Activated effector memory CD4-positive, alpha-beta T cell treated with anti-CD3 and anti-CD28 coated beads, Interleukin-2, amount 50 U/mL, for 16 hours (primary cell): ENCODE measurements around the gene IL36RN.

ENCODE experiments used
- DNase-seq: peaks from one replicate; pipeline ENCODE4 v3.0.0-alpha.2; 2020

The IL36RN gene

DNA sequence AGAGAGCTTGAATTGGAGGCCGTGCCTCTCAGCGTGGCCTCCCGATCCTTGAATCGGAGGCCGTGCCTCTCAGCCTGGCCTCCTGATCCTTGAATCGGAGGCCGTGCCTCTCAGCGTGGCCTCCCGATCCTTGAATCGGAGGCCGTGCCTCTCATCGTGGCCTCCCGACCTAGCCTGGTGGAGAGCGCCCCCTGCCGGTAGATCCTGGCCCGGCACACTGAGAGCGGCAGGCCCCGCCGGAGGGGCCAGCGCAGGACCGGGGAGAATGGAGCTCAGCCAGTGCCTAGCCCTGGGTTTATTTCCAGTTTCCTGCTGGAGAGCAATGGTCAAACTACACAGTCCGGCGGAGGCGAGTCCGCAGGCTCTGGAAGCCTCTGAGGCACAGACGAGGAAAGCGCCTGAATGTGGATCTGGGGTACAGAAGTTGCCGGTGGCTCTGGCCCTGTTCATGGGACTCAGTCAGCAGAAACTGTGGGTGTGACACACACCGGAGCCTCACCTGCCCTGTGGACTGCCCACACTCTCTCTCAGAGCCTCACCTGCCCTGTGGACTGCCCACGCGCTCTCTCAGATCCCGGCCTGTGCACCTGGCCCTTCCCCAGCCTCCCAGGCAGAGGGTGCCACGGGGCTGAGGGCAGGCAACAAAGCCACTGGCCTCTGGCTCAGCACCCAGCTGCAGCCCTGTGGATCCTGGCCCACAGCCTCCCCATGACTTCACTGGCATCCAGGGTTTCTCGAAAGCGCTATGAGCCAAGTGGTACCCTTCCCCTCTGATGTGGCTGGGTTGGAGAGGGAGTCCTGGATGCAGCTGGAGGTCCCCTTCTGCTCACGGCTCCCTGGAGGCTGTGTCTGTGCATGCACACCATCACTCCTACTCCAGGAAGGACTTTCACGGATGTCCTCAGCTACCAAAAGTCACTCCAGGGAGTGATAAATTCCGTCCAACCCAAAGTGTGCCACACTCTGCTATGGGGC lies 7.8 kb upstream of the IL36RN start:
- DNase-seq = no peak

DNA sequence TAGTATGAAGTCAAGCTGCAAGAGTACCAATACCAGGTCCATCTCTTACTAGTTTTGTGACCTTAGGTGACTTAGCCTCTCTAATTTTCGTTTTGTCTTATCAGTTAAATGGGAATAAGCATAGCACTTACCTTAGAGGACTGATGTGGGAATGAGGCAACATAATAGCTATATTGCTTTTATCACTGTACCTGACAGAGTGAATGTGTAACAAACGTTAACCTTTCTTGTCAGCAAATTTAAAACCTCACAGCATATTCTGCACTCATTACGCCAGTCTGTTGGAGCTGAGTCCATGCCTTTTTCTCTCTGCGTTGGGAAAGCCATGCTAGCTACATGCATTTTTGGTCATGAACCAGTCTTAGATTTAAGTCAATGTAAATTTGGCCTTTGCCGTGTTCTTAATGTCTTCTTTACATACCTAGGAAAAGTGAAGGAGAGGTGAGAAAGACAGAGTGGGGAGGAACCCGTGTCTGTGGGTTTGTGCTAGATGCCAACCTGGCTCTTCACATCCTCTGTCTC lies 6.5 kb upstream of the IL36RN start, which contains the start of gene IL36B:
Gene IL36B, minus strand, starts transcription at position 472 of the 522 bp plus-strand sequence.
- DNase-seq = no peak

DNA sequence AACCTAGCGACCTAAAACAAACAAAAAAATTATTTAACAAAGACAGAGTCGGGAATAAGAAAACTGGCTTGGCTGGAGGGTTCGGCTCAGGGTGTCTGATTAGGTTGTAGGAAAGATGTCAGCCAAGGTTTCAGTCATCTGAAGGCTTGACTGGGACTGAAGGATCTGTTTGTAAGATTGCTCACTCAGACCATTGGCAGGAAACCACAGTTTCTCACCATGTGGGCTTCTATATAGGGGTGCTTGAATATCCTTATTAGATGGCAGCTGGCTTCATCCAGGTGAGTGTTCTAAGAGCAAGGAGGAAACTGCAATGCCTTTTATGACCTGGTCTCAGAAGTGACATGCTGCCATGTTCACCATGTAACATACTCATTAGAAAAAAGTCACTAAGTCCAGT lies 5.3 kb upstream of the IL36RN start:
- no peak for DNase-seq

DNA sequence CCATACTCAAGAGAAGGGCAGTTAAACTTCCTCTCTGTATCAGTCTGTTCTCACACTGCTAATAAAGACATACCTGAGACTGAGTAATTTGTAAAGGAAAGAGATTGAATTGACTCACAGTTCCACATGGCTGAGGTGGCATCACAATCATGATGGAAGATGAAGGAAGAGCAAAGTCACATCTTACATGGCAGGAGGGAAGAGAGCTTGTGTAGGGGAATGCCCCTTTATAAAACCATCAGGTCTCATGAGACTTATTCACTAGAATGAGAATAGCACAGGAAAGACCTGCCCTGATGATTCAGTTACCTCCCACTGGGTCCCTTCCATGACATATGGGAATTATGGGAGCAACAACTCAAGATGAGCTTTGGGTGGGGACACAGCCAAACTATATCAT lies 4.9 kb upstream of the IL36RN start:
- no peak for DNase-seq

DNA sequence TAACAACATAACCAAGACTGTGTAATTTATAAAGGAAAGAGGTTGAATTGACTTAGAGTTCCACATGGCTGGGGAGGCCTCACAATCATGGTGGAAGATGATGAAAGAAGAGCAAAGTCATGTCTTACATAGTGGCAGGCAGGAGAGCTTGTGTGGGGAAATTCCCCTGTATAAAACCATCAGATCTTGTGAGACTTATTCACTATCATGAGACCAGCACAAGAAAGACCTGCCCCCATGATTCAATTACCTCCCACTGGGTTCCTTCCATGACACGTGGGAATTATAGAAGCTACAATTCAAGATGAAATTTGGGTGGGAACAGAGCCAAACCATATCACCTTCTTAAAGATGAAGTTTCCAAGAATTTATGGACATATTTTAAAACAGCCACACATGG lies 2.5 kb upstream of the IL36RN start:
- DNase-seq = no peak

DNA sequence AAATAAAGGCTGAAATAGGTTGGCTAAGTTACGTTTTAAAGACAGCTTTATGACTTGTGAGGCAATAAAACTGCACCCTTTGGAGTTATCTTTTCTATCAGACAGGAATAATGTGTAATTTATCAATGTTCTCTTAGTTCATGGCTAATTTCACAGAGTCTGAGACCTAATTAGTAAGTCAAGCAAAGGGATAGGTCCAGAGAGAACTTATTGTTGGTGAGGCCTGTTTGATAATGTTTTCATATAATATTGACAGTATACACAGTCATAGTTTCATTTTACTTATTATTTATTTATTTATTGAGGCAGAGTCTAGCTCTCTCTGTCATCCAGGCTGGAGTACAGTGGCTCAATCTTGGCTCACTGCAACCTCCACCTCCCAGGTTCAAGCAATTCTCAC lies 1.9 kb upstream of the IL36RN start:
- no peak for DNase-seq

DNA sequence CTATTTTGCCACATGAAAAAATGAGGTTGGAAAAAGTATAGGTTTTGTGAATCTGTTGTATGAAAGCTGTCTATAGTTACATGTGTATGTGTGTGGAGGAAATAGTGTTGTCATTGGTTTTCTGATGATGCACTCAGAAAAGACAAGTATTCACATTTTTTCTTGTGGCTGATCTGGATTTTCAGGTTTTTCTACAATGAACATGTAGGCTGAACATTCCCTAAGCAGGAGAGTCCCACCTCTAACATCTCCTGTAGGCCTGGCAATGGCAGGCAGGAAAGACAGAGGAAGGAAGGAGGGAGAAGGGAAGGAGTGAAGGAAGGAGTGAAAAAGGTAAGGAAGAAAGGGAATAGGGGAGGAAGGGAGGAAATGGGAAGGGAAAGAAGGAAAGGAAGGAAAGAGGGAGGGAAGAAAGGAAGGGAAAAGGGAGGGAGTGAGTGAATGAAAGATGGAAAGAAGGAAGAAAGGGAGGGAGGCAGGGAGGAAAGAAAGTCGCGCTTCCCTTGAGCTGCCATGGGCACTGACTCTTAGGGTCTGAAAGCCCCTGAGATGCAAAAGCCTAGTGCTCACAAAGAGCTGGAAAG lies 495 bp upstream of the IL36RN start:
- no peak for DNase-seq

DNA sequence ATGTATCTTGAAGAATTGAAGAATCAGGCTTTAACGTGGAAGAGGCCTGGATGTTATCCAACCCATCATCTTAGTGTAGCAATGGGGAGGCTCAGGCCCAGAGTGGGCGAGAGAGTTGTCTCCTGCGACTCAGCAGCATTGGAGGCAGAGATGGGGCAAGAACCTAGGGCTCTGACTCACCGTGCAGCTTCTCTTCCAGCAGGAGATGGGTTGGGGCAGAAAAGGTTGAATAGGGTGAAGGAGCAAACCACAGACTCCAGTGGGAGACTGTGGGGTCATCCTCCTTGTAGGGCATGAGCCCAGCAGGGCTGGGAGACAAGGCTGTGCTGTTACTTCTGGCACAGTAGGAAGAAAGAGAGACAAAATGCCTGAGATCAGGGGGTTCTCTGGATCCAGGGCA lies 1.4 kb downstream of the IL36RN start:
- DNase-seq = no peak

DNA sequence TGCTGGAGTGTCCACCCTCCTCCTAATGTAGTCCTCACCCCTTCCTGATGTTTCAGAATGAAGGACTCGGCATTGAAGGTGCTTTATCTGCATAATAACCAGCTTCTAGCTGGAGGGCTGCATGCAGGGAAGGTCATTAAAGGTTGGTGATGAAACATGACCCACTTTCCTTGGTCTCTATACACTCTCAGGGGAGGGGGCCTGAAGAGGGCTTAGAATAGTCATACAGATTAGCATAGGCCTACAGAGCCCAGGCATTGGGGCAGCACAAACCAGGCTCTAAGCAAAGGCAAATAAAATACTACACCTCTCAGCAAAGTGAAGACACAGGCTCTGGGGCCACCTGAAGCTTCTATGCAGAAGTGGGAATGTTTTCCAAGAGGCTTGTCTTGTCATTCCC lies 1.8 kb downstream of the IL36RN start:
- DNase-seq = no peak

DNA sequence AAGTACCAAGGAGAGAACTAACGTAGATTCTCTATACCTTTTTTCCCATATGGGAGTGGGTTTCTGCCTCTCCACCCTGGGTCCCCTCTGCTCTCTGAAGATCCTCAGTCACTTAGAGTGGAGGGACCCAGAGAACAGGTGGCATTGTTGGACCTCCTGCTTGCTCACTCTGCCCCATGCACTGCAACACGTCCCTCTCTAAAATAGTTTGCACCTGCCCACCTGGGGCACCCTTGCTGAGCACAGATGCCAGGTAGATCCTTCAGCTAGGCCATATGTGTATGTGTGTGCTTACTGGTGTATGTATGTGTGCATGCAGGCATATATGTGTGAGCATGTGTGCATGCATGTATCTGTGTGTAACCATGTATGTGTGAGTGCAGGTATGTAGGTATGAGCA lies 2.2 kb downstream of the IL36RN start:
- DNase-seq = no peak

DNA sequence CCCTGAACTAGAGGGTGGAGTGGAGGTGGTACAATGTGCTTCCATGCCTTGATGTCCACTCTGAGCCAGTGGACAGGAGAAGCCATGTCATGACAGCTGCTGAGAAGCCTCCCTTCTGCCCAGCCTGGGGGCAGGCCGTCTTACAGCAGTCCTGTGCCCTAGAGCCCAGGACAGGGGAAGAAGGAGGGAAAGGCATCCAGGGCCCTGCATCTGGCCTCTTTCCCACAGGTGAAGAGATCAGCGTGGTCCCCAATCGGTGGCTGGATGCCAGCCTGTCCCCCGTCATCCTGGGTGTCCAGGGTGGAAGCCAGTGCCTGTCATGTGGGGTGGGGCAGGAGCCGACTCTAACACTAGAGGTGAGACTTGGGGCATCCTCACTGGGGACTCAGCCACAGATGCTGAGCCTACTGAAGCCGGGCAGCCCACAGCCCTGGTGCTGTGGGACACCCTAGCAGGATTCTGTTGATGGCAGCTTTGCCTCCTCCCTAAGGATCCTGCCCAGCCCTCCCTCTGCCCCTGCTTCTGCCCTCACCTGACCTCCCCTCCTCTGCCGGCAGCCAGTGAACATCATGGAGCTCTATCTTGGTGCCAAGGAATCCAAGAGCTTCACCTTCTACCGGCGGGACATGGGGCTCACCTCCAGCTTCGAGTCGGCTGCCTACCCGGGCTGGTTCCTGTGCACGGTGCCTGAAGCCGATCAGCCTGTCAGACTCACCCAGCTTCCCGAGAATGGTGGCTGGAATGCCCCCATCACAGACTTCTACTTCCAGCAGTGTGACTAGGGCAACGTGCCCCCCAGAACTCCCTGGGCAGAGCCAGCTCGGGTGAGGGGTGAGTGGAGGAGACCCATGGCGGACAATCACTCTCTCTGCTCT lies 3.1 kb downstream of the IL36RN start:
- DNase-seq = no peak

DNA sequence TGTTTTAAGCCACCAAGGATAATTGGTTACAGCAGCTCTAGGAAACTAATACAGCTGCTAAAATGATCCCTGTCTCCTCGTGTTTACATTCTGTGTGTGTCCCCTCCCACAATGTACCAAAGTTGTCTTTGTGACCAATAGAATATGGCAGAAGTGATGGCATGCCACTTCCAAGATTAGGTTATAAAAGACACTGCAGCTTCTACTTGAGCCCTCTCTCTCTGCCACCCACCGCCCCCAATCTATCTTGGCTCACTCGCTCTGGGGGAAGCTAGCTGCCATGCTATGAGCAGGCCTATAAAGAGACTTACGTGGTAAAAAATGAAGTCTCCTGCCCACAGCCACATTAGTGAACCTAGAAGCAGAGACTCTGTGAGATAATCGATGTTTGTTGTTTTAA lies 5.3 kb downstream of the IL36RN start:
- DNase-seq = no peak

DNA sequence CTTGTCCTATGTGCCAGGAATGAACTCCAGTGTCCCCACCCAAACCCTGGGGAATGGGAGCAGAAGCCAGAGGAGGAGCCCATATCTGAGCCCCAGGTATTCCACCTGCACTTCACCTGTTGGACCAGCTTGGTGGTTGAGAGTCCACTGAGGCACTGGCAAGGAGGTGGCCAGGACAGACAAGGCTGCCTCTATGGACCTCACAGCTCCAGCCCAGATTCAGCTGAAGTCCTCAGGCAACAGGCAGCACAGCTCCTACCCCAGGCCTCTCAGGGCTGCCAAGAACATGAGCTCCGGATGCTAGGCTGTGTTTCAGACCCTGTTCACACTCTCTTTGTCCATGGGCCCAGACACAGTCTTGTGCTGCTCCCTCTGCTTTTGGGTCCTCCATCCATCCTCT lies 5.9 kb downstream of the IL36RN start:
- DNase-seq = no peak

DNA sequence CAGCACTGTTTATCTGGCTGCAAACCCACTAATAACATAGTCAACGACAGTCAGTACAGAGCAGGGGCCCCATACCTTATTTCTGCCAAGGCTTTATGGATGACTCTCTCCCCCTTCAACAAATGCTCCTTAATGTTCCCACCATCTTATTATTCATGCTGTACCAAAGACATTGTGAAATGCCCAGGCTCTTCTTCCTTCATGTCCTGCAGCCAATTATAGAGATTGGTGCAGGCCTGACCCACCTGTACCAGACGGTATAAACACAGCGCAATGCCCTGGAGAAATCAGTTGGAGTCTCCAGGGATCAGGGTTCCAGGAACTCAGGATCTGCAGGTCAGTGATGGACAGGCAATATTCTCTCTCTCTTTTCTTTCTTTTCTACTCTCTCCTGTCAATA lies 8.7 kb downstream of the IL36RN start, which contains the start of gene IL1F10:
Gene IL1F10, plus strand, starts transcription at position 290 of the 400 bp plus-strand sequence. CDS start 4,769 bp downstream, outside the sequence.
- no peak for DNase-seq

DNA sequence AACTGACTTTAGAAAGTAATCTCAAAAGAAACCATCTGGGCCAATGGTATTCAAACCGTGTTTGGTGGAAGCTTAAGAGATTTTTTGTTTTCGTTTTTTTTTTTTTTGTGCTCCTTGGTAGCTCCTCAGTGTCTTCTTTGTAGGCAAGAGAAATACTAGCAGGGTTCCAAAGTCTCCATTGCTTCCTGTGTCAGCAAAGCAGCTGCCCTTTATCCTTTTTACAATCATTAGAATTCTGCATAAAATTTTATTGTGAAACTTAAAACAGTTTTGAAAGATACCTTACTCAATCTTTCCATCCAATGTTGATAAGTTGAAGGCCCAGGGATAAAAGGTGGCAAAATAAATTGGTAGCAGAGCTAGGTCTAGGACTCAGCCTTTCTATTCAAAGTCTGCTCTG lies 9.3 kb downstream of the IL36RN start:
- DNase-seq = no peak

DNA sequence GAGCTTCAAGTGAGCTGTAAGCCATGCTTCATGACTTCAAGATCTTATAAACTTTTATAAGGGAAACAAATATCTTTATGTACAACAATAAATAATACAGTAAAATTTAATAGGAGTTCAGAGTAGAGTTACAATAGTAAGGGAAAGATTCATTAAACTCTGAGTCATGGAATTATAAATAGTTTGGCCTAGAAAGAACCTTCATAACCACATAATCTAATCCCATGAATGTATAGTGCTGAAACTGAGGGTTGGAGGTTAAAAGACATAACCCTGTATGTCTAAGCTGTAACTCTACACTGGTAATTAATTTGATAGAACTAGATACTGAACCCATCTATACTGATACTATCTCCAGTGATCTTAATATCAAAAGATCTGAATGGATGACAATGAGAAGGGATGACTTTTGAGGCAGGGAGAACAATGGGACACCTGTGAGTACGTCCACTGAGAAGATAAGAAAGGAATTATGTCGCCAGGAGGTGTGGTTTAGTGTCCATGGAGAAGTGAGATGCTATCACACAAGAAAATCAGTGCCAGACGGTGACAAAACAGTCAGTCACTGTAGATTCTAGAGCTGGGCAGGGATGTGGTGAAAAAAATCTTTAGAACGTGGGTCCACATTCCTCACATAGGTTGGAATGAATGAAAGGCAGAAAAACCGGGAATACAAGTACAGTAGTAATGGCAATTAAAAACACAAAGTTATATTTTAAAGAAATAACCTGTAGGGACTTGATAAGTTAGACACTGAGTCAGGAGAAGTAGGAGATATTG lies 9.9 kb downstream of the IL36RN start:
- DNase-seq = no peak

DNA sequence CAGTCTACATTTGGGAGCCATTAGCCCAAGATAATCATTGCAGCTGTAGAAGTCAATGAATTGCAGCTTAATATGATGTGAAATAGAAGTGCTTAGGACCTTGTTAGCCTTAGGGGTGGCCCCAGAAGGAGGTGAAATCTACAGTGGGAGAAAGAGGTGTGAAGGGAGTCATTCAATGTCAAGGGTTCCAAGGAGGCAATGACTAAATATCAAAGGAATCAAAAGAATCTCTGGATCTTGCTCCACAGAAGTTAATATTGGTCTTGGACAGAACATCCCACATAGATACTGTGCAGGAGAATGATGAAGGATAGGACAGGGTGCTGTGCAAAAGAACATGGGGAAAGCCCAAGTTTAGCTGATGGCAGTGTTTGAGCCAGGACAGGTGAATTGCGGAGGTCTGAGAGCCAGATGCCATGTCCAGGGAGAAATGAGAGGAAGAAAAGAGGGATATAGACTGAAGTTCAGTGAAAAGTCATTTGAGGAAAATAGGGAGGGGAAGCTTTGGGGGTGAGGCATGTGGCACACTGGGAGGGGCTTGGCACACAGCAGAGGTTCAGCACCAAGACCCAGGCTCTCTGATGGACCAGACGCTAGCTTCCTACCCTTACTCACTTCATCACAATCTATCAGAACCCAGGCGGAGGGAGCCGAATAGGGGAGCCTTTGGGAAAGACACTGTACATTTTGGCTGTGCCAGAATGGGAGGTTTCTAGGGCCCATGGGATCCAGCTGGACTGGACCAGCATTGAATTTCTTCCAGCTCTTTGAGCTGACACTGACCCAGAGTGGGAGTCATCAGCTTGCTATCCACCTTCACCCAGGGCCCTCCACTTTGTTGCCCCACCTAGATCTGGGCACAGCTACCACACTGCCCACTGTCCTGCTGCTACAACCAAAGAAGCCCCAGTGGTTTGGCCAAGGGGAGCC lies 10.9 kb downstream of the IL36RN start:
- no peak for DNase-seq

DNA sequence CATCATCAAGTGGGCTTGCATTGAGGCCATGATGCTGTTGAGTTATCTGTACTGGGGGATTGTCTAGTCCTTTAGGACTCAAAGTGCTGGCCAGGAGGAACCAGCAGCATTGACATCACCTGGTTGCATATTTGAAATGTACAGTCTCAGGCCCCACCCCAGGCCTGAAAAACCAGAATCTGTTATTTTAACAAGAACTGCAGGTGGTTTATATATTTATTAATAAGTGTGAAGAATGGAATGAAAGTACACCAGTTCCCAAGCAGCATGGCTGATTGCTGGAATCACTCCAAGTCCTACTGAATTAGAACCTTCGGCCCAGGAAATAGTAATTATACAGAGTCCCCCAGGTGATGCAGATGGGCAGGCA lies 11.6 kb downstream of the IL36RN start:
- no peak for DNase-seq

DNA sequence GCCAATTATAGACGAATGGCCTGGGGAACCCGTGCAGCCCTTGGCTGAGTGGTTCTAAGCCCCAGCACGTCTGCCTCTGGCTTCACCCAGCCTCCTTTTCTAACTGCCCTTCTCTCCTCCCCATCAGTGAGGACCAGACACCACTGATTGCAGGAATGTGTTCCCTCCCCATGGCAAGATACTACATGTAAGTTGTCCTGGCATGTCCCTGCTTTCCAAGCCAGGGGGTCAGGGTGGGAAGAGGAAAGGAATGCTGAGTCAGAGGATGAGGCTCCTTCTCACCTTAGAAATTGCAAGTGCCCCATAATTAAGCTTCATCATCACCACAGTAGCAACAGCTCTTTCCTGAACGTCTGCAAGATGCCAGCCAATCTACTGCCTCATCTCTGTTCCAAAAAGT lies 13.6 kb downstream of the IL36RN start:
- DNase-seq = no peak

DNA sequence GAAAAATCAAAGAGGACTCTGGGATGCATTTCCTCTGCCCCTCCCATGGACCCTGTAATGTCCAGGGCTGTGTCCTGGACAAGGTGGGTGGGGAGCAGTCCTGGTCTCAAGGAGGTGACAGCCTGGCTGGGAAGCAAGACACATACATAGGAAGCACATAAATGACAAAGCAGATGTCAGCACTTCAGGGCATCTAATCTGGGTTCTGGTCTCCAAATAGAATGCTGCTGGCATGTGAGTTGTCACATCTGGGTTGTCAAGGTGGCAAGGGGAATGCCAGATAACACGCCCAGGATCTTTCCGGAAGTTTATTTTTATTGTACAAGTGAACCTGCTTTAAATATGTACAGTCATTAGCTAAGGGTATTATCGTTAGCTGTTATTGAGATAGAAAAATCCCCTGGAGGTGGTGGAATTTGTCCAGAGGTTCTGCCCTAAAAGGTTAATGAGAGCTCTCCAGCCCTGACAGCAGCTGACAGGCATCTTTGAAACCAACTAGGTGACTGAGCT lies 14.4 kb downstream of the IL36RN start:
- no peak for DNase-seq

DNA sequence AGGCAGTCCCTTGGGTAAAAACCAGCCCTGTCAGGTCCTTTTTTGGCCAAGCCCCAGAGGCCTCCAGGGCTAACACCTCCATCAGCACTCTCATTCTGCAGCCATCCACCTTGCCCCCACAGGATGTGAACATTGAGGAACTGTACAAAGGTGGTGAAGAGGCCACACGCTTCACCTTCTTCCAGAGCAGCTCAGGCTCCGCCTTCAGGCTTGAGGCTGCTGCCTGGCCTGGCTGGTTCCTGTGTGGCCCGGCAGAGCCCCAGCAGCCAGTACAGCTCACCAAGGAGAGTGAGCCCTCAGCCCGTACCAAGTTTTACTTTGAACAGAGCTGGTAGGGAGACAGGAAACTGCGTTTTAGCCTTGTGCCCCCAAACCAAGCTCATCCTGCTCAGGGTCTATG lies 16.0 kb downstream of the IL36RN start:
- DNase-seq = no peak
